IMR-90 (cell line): Measurements from ENCODE around the gene BLNK. TPM values are rescaled to one million over a fixed set of nuclear protein-coding genes. Genes with fewer than 3 reads are reported as not detected.

Experiments
- ATAC-seq: fragments of 200-7000 bp; cut with Tn5 transposase; 2 replicates; pipeline ENCODE4 v1.9.1; 2020; ENCODE audit warnings: low read depth, mild to moderate bottlenecking, moderate library complexity
- BruUV-seq: library from RNA; stranded (reverse); fragments of 400-500 nt; replicated peaks from 2 replicates; lab custom pipeline; 2021; lab: Mats Ljungman, UMichigan
- CTCF ChIA-PET: fragments of 300-600 bp; formaldehyde crosslinking; extraction: SDS; loops from one replicate; lab custom pipeline; 2021; ENCODE audit warnings: antibody characterized with exemption; lab: Yijun Ruan, JAX
- POLR2A ChIA-PET: fragments of 300-600 bp; sonication (Branson Sonifier 250); formaldehyde crosslinking; loops from one replicate; lab custom pipeline; 2022; ENCODE audit warnings: antibody characterized with exemption; ENCODE audit not compliant: unreplicated experiment; lab: Charles Lee
- DNase-seq: peaks from one replicate; pipeline ENCODE4 v3.0.0; 2013
- H2AFZ ChIP-seq: replicated peaks from 2 replicates; pipeline ENCODE3; 2013; ENCODE audit warnings: low read length, mild to moderate bottlenecking; ENCODE audit not compliant: poor library complexity
- H2AK5ac ChIP-seq: 2 replicates; pipeline ENCODE4 v1.6.1; 2013; ENCODE audit warnings: low read depth, low read length, inconsistent platforms
- H2AK9ac ChIP-seq: replicated peaks from 2 replicates; pipeline ENCODE3; 2013; ENCODE audit warnings: mild to moderate bottlenecking, low read depth, low read length, moderate library complexity; ENCODE audit not compliant: poor library complexity
- H2BK120ac ChIP-seq: 2 replicates; pipeline ENCODE4 v1.6.1; 2013; ENCODE audit warnings: low read depth, low read length, inconsistent platforms
- H2BK15ac ChIP-seq: 3 replicates; pipeline ENCODE4 v1.6.1; 2013; ENCODE audit warnings: low read depth, low read length, inconsistent platforms
- H2BK20ac ChIP-seq: 2 replicates; pipeline ENCODE4 v1.6.1; 2013; ENCODE audit warnings: low read depth, mild to moderate bottlenecking, inconsistent platforms, low read length, moderate library complexity
- H2BK5ac ChIP-seq: 2 replicates; pipeline ENCODE4 v1.6.1; 2013; ENCODE audit warnings: mild to moderate bottlenecking, low read depth, low read length, inconsistent platforms; ENCODE audit not compliant: poor library complexity, severe bottlenecking
- H3K14ac ChIP-seq: replicated peaks from 2 replicates; pipeline ENCODE4 v1.6.1; 2013; ENCODE audit warnings: low read depth, low read length, inconsistent platforms
- H3K18ac ChIP-seq: 2 replicates; pipeline ENCODE4 v1.6.1; 2013; ENCODE audit warnings: low read depth, low read length, control low read depth
- H3K23ac ChIP-seq: 2 replicates; pipeline ENCODE4 v1.6.1; 2013; ENCODE audit warnings: low read depth, low read length, inconsistent platforms
- H3K27ac ChIP-seq: 2 replicates; pipeline ENCODE4 v1.5.1; 2013; ENCODE audit warnings: mild to moderate bottlenecking, control low read depth, low read length; ENCODE audit not compliant: insufficient read depth
- H3K27me3 ChIP-seq: 2 replicates; pipeline ENCODE4 v1.6.1; 2013; ENCODE audit warnings: low read length; ENCODE audit not compliant: control insufficient read depth, insufficient read depth
- H3K36me3 ChIP-seq: 2 replicates; pipeline ENCODE4 v1.6.1; 2013; ENCODE audit warnings: low read length, mixed read lengths; ENCODE audit not compliant: control insufficient read depth, insufficient read depth
- H3K4ac ChIP-seq: 2 replicates; pipeline ENCODE4 v1.6.1; 2013; ENCODE audit warnings: low read depth, low read length, inconsistent platforms
- H3K4me1 ChIP-seq: 2 replicates; pipeline ENCODE4 v1.6.1; 2013; ENCODE audit warnings: low read length, mixed read lengths; ENCODE audit not compliant: control insufficient read depth, insufficient read depth
- H3K4me2 ChIP-seq: 2 replicates; pipeline ENCODE4 v1.6.1; 2013; ENCODE audit warnings: low read depth, mild to moderate bottlenecking, control low read depth, low read length, moderate library complexity
- H3K4me3 ChIP-seq: 2 replicates; pipeline ENCODE4 v1.5.1; 2013; ENCODE audit warnings: low read depth, mild to moderate bottlenecking, control low read depth, low read length, moderate library complexity; ENCODE audit not compliant: insufficient read depth
- H3K56ac ChIP-seq: 2 replicates; pipeline ENCODE4 v1.6.1; 2013; ENCODE audit warnings: low read length, inconsistent platforms; ENCODE audit not compliant: insufficient read depth; ENCODE audit errors: extremely low read depth
- H3K79me1 ChIP-seq, 2 experiments: 2 replicates each; pipeline ENCODE4 v1.6.1; 2013; ENCODE audit warnings: low read length in 2 of 2, inconsistent platforms in 1 of 2, low read depth in 1 of 2
- H3K9ac ChIP-seq: 2 replicates; pipeline ENCODE4 v1.6.1; 2013; ENCODE audit warnings: low read depth, low read length, control low read depth
- H3K9me1 ChIP-seq: 2 replicates; pipeline ENCODE4 v1.6.1; 2013; ENCODE audit warnings: low read length, inconsistent platforms; ENCODE audit not compliant: insufficient read depth
- H3K9me3 ChIP-seq: 2 replicates; pipeline ENCODE4 v1.6.1; 2013; ENCODE audit warnings: low read length; ENCODE audit not compliant: control insufficient read depth, insufficient read depth
- H4K20me1 ChIP-seq: 2 replicates; pipeline ENCODE4 v1.6.1; 2013; ENCODE audit warnings: low read length, inconsistent platforms; ENCODE audit not compliant: insufficient read depth
- H4K5ac ChIP-seq: 2 replicates; pipeline ENCODE4 v1.6.1; 2013; ENCODE audit warnings: mild to moderate bottlenecking, low read depth, low read length, control low read depth
- H4K8ac ChIP-seq, 2 experiments: 2 replicates each; pipeline ENCODE4 v1.6.1; 2013; ENCODE audit warnings: low read depth in 2 of 2, low read length in 2 of 2, control low read depth in 1 of 2, inconsistent platforms in 1 of 2
- H4K91ac ChIP-seq: 2 replicates; pipeline ENCODE4 v1.6.1; 2013; ENCODE audit warnings: low read depth, low read length, inconsistent platforms; ENCODE audit not compliant: insufficient read depth
- CEBPB ChIP-seq: IDR thresholded peaks from 2 replicates; pipeline ENCODE4 v1.6.1; 2012; ENCODE audit warnings: low read depth, low read length, improper control_type of control experiment
- FOS ChIP-seq: fragments of 150-350 bp; IDR thresholded peaks from 2 replicates; pipeline ENCODE4 v1.6.1; 2016; ENCODE audit warnings: low read depth, low read length
- MAFK ChIP-seq: IDR thresholded peaks from 2 replicates; pipeline ENCODE4 v1.6.1; 2012; ENCODE audit warnings: low read depth, low read length, improper control_type of control experiment
- MAZ ChIP-seq: IDR thresholded peaks from 2 replicates; pipeline ENCODE4 v1.6.1; 2012; ENCODE audit warnings: low read depth, mild to moderate bottlenecking, low read length, improper control_type of control experiment, moderate library complexity, borderline replicate concordance
- MXI1 ChIP-seq: IDR thresholded peaks from 2 replicates; pipeline ENCODE4 v1.6.1; 2012; ENCODE audit warnings: low read depth, mild to moderate bottlenecking, low read length, moderate library complexity, borderline replicate concordance
- NFE2L2 ChIP-seq: fragments of 150-350 bp; IDR thresholded peaks from 2 replicates; pipeline ENCODE4 v1.6.1; 2016; ENCODE audit warnings: low read depth, mild to moderate bottlenecking, low read length
- POLR2A ChIP-seq: IDR thresholded peaks from 2 replicates; pipeline ENCODE4 v1.6.1; 2012; ENCODE audit warnings: mild to moderate bottlenecking, low read depth, low read length
- RAD21 ChIP-seq: IDR thresholded peaks from 2 replicates; pipeline ENCODE4 v1.6.1; 2012; ENCODE audit warnings: low read length, improper control_type of control experiment
- RCOR1 ChIP-seq: IDR thresholded peaks from 2 replicates; pipeline ENCODE4 v1.6.1; 2012; ENCODE audit warnings: mild to moderate bottlenecking, low read length, improper control_type of control experiment; ENCODE audit not compliant: insufficient replicate concordance
- RFX5 ChIP-seq: IDR thresholded peaks from 2 replicates; pipeline ENCODE4 v1.8.0; 2012; ENCODE audit warnings: low read depth, mild to moderate bottlenecking, low read length, moderate library complexity
- SMC3 ChIP-seq: fragments of 150-350 bp; IDR thresholded peaks from 2 replicates; pipeline ENCODE4 v1.6.1; 2016; ENCODE audit warnings: low read depth, mild to moderate bottlenecking, antibody characterized with exemption, low read length, moderate library complexity
- WGBS, 2 experiments: methylation state at CpG; one replicate each; pipeline versions ENCODE4 v1.1.5 to v1.1.7; 2013; ENCODE audit warnings: missing lambda C conversion rate in 2 of 2; ENCODE audit not compliant: insufficient read length in 1 of 2; ENCODE audit errors: extremely low coverage in 2 of 2; 5-methylcytosine and 5-hydroxymethylcytosine counted together
- dilution Hi-C: fragments of 300-500 bp; cut with HindIII; formaldehyde crosslinking; loops from one replicate; pipeline ENCODE4 v1.14.3; 2018; ENCODE audit warnings: low sequenced_read_pairs; ENCODE audit not compliant: unreplicated experiment
- in situ Hi-C: fragments of 300-500 bp; cut with MboI; formaldehyde crosslinking; loops from 3 replicates; pipeline ENCODE4 v1.14.3; 2019; ENCODE audit warnings: low sequenced_read_pairs, inconsistent platforms, mixed read lengths
- intact Hi-C: fragments of 100-400 bp; cut with micrococcal nuclease; formaldehyde crosslinking; loops from 2 replicates; pipeline ENCODE4 v1.10.0; 2022
- polyA plus RNA-seq, 3 experiments: library from polyadenylated mRNA; depleted of rRNA; stranded (reverse); fragments of >200 nt; gene quantifications; 2 replicates each; pipeline ENCODE4 v1.2.3, GENCODE V29; 2012; ENCODE audit warnings: low replicate concordance in 1 of 3
- total RNA-seq: library from RNA; depleted of rRNA; stranded (reverse); fragments of >200 nt; gene quantifications from 2 replicates; pipeline ENCODE4 v1.2.3, GENCODE V29; 2012
- TF ChIP-seq, protein P1 (sequence below): fragments of 150-350 bp; IDR thresholded peaks from 2 replicates; pipeline ENCODE4 v1.6.1; 2017; ENCODE audit warnings: mild to moderate bottlenecking, antibody characterized with exemption, low read length, low read depth
- TF ChIP-seq, protein P2 (sequence below): fragments of 150-350 bp; IDR thresholded peaks from 2 replicates; pipeline ENCODE4 v1.6.1; 2016; ENCODE audit warnings: low read depth, mild to moderate bottlenecking, low read length, moderate library complexity, borderline replicate concordance

Gene BLNK
- total and polyA plus RNA-seq, 2 of the 4 experiments (the other 2 are of a cell fraction) = not detected

DNA sequence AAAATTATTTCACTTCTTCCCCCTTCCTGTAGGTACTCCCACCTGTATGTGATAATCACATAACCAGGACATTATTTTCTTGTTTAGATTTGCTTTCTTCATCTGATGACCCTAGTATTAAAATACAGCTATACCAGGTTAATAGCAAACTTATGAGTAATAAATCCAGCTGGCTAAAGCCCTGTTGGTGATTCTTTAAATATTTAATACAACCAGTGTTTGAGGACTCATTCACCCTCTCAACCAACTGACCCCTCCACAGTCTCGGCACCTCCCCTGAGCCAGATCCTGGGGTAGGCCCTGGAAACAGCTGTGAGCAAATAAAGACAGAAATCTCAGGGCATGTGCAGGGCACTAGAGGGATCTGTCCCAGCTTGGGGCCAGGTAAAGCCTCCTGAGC, 58.5 kb downstream of the BLNK start:
- Histone ChIP-seq H3K36me3 (no peaks in the 10 kb centered on the region), H2BK120ac (no peak overlapping the region), H4K8ac (no peak overlapping the region), H3K18ac (no peak overlapping the region), H3K4me1 (no peaks in the 10 kb centered on the region), H3K14ac (no peak overlapping the region), H3K9ac (no peak overlapping the region), H3K4ac (no peak overlapping the region), H3K27me3 (no peaks in the 10 kb centered on the region; the same call in 1 of the 2 replicates), H2BK20ac (no peak overlapping the region), H3K79me1 (no peaks in the 10 kb centered on the region), H3K9me1 (no peaks in the 10 kb centered on the region), H2AK5ac (no peak overlapping the region), H3K27ac (no peak overlapping the region), H2AK9ac (no peak overlapping the region), H2AFZ (no peak overlapping the region), H4K20me1 (no peaks in the 10 kb centered on the region), H4K5ac (no peak overlapping the region), H4K91ac (no peak overlapping the region), H2BK15ac (no peak overlapping the region), H3K4me3 (no peak overlapping the region), H2BK5ac (no peak overlapping the region), H3K9me3 (no peaks in the 10 kb centered on the region), H3K4me2 (no peak overlapping the region), H3K23ac (no peak overlapping the region), H3K56ac (no peak overlapping the region)
- ChIA-PET CTCF (no interaction called here), POLR2A (no interaction called here)
- no peak for ATAC-seq
- WGBS, 2 experiments = no CpG with 5 or more reads among the region's 1 CpG
- TF ChIP-seq MAFK (no peak), NFE2L2 (no peak), FOS (no peak), CEBPB (no peak), MAZ (no peak), RCOR1 (no peak), RFX5 (no peak), RAD21 (no peak), POLR2A (no peak), MXI1 (no peak), SMC3 (no peak)
- TF ChIP-seq, protein P1, sequence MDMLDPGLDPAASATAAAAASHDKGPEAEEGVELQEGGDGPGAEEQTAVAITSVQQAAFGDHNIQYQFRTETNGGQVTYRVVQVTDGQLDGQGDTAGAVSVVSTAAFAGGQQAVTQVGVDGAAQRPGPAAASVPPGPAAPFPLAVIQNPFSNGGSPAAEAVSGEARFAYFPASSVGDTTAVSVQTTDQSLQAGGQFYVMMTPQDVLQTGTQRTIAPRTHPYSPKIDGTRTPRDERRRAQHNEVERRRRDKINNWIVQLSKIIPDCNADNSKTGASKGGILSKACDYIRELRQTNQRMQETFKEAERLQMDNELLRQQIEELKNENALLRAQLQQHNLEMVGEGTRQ = no peak
- TF ChIP-seq, protein P2, sequence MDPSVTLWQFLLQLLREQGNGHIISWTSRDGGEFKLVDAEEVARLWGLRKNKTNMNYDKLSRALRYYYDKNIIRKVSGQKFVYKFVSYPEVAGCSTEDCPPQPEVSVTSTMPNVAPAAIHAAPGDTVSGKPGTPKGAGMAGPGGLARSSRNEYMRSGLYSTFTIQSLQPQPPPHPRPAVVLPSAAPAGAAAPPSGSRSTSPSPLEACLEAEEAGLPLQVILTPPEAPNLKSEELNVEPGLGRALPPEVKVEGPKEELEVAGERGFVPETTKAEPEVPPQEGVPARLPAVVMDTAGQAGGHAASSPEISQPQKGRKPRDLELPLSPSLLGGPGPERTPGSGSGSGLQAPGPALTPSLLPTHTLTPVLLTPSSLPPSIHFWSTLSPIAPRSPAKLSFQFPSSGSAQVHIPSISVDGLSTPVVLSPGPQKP = no peak
- no TSS peak for BruUV-seq
- dilution Hi-C loops (no loop called here), in situ Hi-C loops (no loop called here), intact Hi-C loops (no loop called here)
- no peak for DNase-seq
